SK-N-SH treated with all-trans-retinoic acid at 6 μM for 48 hours (cell line): Measurements from ENCODE around the gene IFRD2.

Experiments used
- CSDC2 ChIP-seq: fragments of 250-450 bp; sonication (Bioruptor Pico); IDR thresholded peaks from 2 replicates; pipeline ENCODE4 v1.5.0; 2020; ENCODE audit warnings: mild to moderate bottlenecking, moderate library complexity
- ZC3H10 ChIP-seq: fragments of 250-450 bp; sonication (Bioruptor Pico); IDR thresholded peaks from 2 replicates; pipeline ENCODE4 v1.5.1; 2021; ENCODE audit warnings: mild to moderate bottlenecking, moderate library complexity
- ZFP3 ChIP-seq: fragments of 250-450 bp; sonication (Bioruptor Pico); IDR thresholded peaks from 2 replicates; pipeline ENCODE4 v1.5.0; 2020; ENCODE audit warnings: mild to moderate bottlenecking, moderate library complexity

GRCh38 chr3:50319181-50319893 lies 27.1 kb upstream of the IFRD2 start:
- no peak for TF ChIP-seq ZFP3 (CRISPR knock-in tag)
- no peak for TF ChIP-seq CSDC2 (CRISPR knock-in tag)
- no peak for TF ChIP-seq ZC3H10 (CRISPR knock-in tag)
